KBM-7 (cell line): ENCODE measurements around the gene CHRNA1.

Source experiments
- DNase-seq: peaks from one replicate; pipeline ENCODE4 v3.0.0-alpha.2; 2015
- in situ Hi-C: fragments of 300-500 bp; cut with MboI; formaldehyde crosslinking; loops from 2 replicates; pipeline ENCODE4 v1.14.3; 2020; ENCODE audit warnings: low sequenced_read_pairs, low pct_unique_long_range_greater_than_20kb, mixed read lengths

The CHRNA1 gene

DNA sequence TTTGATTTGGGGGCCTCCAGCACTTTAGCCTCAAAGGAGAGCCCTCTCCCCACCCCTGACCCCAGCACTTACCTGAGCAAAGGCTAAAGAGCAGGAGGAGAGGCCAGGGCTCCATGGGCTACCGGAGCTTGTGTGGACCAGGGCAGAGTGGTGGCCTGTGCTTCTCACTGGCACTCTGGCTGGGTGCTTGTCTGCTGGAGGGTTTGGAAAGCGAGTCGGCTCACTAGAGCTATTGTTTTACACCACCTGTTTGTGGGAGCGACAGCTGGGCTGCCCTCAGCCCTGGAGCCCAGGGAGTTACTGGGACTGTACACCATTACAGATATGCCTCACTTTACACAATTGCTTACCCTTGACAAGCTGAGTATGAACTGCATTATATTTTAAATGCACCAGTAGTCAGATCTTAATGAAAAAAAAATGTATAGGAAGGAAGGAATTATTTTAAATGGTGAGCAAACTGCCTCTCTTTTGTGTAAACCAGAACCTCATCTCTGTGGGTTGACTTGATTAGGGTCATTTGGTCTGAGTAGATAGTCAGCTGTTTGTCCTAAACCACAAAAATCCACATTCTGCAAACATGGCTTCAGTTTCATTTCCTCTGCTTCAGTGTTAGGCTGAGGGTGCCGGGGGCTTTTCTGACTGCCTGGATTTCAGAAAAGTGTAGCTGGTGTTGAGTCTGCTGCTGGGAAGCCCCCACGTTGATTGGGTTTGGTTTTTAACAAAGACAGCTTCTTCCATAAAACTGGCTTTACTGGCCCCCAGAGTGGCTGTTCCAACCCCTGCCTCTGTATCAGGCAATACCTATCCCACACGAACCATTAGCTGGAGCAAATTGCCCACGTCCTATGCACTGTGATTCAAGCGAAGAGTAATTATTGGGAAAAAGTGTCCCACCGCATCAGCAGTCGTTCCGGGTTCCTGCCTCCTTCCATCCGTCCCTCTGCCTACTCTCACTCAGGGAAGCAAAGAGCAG, at the start of gene CHRNA1:
Gene CHRNA1 (minus strand): TSS at position 193 of the 976 bp plus-strand sequence. CDS start 78 bp downstream, at position 115.
- in situ Hi-C loops = loop anchor here (25.0 kb wide), 1 partner anchor 223 kb away; no protein-coding TSS in a partner anchor
- DNase-seq = no peak

DNA sequence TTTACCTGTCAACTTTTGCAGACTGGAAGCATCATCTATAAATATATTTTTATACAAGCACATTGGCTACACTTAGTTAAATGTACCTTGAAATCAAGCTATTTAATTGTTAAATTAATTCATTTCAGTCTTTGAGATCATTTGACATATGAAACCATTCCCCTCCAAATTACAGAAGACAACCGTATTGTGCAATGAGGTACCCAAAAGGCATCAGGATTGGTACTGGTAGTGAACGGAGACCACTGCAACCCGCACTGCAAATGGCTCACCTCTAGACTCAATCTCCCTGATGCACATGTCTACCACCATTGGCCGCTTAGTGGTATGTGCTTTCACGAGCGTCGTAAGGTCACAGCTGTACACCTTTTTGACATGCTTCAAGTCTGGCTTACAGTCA, 47.8 kb upstream of the CHRNA1 start:
- DNase-seq = no peak
- in situ Hi-C loops = no loop called here

DNA sequence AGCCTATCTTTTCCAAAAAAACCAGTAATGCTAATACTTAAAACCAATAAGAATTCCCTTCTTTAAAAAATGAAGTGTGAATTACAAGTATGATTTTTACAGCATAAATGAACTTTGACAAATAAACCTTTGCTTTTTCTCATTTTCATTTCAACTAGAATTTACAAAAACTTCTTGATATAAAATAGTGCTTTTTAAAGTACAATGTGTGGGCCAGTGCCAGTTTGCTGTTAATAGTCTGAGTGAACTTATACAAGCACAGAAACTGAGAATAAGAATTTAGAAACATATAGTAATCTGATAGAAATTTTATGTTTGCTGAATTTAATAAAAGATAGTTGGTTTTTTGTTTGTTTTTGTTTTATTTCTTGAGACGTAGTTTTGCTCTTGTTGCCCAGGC, 43.7 kb upstream of the CHRNA1 start:
- no peak for DNase-seq
- in situ Hi-C loops = no loop called here

DNA sequence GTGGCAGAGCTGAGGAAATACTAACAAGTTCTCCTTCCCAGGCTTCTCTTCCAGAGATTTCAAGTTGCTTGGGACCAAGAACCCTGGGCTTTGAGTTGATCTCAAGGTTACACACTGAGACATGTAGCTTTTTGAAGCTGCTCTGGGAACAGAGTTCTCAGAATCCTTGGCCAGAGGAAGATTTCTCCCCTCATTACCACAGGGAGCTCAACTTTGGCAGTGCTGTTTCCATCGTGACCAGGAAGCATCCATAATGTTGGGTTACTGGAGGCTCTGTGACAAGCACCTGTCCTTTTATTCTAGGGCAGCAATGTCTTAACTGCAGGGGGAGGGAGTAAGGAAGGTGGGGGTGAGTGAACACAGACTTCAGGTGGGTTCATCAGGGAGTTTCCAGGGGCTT, 41.5 kb upstream of the CHRNA1 start:
- DNase-seq = no peak
- in situ Hi-C loops = no loop called here

DNA sequence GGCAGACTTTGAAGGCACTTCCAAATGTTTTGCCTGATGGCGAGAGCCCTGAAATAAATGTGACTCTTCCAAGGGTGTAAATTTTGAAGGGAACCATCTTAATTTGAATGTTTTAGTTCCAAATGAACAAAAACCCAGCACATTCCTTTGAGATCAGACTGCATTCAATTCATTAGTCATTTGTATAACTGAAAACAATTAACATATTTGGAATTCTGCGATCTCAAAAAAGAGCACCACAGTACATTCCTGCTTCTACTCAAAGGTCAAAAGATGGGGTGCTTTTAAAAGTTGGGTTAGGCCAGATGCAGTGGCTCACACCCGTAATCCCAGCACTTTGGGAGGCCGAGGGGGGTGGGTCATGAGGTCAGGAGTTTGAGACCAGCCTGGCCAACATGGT, 38.2 kb upstream of the CHRNA1 start:
- DNase-seq = no peak
- in situ Hi-C loops = no loop called here

DNA sequence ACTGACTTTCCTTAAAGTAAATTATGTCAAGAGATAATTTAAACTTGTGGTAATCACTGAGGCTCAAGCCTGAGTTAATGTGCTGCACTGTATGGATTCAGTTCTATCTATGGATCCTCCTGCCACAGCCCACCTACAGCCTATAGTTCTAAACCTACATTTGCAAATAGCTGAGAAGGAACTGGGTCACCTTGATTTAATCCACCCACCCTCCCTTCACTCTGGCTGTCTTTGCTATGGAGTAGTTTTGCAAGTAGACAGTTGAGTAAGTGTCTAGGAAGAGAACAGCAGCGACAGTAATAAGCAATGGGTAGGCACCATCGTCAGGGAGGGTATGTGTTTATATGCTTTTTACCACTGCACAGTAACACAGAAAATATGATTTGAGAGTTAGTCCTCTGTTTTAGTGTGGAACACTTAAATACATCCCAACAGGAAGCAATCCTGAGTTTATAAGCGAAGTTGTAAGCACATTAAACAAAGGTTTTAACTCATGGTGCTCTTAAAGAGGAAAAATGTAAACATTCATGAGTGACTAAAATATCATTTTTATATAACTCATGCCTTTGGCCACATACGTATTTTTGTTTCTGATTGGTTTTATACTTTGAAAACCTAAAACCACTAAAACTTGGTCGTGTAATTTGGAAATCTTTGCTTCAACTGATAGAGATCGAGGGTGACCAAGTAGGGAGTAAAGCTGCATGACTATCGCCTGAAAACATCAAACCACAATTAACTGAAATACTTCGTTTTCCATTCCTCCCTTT, 36.3 kb upstream of the CHRNA1 start:
- DNase-seq = no peak
- in situ Hi-C loops = no loop called here

DNA sequence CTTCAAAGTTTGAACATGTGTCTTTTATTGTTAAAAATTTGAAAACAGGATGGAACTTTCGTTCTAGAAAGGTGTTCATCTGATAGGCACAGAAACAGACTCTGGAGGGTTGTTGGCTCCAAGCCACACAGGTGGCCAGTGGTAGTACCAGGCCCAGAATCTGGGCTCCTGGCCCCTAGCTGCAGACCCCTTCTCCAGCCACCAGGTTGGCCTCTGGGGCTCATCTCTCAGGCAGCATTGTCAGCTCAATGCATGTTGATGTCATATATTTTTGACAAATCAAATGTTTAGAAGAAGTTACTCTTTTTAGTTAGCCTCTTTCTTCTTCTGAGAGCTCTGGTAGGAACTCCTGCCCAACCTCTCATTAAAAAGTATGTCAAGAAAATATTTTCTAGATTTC, 34.5 kb upstream of the CHRNA1 start:
- in situ Hi-C loops = no loop called here
- no peak for DNase-seq

DNA sequence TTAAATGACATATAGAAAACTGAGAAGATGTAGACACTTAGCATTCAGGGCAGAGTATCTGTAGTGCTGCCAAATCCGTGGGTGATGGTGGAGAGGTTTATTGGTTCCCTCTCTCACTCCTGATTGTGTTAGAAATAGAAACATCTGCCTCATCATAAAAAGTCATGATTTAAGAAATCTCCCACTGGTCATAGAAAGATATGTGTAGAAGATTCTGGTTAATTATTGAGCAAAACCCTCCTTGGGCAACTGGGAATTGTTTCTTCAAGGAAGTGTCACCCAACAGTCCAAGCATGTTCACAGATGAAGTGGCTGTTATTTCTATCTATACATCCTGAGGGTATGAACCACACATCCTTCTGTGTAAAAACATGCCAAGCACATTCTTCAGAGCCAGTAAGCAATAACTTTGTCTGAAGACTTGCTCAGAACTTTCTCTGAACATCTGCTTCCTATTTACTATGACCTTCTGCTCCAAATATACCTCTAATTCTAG, 33.6 kb upstream of the CHRNA1 start:
- DNase-seq = no peak
- in situ Hi-C loops = no loop called here

DNA sequence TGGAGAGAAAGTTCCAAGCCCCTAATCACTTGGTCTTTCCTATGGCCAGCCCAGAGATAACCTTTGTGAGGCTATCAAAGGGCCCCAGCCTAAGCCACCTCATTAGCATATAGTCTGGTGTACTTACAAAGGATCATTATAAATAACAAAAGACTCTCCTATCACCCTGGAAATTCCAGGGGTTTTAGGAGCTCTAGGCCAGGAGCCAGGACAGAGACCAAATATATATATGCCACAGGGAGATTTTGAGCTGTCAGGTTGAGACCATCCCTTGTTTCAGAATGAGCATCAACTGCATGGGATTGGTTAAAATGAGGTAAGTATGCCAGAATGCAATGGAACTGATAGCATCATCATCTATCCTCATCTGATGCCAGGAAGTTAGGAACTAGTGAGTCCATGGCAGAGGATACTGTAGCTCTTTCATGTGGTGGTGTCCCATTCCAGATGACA, 32.1 kb upstream of the CHRNA1 start:
- in situ Hi-C loops = no loop called here
- DNase-seq = no peak

DNA sequence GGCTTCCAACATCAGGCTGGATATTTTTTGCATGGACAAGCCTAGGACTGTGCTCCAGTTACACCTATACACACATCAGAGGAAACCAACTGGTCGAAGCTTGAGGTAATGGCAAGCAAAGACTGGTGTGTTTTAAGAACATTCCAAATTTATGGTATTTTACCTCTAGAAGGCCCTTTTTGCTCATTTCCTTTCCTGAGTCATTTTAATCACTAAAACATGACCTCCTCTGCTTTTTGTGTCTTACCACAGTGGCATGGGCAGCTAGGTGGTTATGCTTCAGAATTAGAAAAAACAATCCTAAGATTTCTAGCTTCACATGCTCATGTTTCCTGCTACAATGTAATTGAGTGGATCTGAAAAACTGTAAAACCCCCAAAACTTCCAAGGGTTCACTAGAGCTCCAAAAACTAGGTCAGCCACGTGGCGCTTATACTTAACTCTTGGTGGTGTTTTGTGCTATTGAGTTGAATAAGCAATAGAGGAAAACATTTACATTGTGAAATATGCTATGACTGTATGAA, 30.6 kb upstream of the CHRNA1 start:
- in situ Hi-C loops = no loop called here

DNA sequence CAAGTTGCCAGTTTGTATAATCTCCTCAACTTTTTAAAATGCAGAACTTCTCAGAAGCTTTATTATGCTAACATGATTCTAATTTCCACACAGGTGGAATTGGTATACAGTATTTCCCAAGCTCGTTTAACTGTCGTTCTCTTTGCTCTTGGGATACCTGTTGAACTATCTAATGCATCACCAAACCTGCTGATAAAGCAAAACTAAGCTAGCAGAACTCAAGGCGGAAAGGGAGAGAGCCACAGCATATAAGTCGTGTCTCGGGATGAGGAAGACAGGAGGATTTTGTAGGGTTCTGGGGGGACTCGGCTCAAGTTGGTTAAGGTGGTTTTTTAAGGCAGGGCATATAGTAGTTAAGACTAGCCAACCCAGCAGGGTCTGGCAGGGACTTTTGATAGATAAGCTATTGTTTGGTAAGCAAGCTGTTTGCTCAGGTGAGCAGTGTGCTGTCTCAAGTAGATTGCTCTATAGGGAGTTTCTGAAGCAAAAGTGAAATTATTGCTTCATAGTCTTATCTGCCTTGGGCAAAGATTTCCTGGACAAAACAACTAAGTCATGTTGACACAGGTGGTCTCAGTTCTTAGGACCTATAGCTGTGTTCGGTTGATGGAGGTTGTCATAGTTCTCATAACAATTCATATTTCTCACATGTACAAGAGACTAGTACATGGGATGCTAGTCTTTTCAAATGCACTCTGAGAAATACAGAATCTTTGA, 28.2 kb upstream of the CHRNA1 start:
- no peak for DNase-seq
- in situ Hi-C loops = no loop called here

More for the DNA sequence above, 30.6 kb upstream of the CHRNA1 start:
- DNase-seq = no peak

DNA sequence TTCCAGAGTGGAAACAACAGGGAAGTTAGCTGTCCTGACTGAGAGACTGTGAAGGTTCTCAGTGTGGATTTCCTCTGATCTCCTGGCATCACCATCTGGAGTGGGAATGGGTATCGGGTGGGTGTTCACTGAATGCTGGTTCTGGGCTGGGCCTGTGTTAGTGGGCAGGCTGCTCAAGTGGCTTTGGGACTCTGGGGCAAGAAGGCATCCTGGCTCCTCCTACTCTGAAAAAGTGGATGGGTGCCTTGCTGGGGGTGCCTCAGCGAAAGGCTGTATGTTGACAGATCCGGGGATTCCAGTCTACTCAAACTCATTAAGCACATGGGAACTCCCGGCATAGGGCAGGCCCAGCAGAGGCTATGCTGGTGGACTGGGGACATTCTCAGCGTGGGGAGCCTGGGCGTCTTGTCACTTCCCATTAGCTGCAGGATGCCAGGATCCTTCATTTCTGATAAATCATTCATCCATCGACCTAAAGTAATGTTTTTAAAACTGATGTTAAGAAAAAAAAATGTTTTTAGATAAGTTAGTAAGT, 27.5 kb upstream of the CHRNA1 start:
- DNase-seq = no peak
- in situ Hi-C loops = no loop called here

DNA sequence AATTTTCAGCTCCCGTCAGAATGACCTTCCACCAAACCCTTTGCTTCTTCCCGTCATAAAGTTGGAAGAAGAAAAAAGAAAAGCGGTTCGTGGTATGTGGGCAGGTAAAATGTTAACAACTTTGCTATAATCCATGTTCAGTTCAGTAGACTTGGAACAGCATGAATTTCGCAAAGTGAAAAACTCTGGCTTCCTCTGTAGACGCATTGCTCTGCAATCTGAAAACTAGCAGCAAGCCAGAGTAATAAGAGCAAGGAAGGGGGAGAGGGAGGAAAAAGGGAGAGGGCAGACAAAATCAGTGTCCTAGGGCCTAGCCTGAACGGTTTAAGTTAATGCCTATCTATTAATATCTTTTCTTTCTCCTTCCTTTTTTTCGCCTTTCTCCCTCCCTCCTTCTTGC, 26.7 kb upstream of the CHRNA1 start:
- DNase-seq = no peak
- in situ Hi-C loops = no loop called here

DNA sequence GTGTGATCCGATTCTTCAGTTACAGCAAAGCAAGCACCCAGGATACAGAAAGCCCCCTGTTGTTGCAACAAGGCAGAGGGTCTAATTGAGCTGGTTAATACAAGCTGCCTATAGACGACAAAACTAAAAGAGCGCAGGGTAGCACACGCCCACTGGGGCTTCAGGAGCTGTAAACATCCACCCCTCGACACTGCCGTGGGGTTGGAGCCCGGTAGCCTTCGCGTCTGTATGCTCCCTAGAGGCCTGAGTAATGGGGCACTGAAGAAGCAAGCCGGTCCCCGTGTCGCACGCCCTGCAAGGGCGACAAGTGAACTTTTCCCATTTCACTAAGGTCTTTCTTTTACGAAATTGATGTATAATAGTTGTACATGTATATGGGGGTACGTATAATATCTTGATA, 24.7 kb upstream of the CHRNA1 start:
- DNase-seq = no peak
- in situ Hi-C loops = no loop called here

DNA sequence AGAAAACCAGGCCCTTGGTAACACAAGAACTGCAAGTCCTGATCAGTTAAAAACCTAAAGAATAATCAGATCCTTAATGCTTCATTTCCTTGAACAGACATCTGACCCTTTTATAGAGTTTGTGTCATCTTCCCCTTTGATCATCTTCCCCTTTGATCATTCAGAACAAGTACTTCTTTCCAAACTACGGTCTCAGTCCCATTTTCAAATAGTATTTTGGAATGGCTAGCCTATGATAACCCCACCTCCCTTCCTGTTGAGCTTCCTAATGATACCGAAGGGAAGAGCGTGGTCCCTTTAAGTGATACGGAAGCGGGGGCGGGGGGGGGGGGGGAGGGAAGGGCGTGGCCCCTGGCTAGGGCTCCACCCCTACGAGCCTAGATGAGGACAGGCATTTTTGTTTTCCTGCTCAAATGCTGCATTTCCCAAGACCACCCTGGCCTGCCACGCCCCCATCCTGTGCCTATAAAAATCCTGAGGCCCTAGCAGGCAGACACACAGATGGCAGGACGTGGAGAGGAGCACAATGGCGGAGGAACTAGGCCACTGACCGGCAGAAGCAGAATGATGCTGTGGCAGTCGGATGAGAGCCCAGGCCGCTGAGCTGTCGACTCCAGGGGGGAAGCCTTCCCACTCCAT, 24.1 kb upstream of the CHRNA1 start:
- DNase-seq = no peak
- in situ Hi-C loops = no loop called here

DNA sequence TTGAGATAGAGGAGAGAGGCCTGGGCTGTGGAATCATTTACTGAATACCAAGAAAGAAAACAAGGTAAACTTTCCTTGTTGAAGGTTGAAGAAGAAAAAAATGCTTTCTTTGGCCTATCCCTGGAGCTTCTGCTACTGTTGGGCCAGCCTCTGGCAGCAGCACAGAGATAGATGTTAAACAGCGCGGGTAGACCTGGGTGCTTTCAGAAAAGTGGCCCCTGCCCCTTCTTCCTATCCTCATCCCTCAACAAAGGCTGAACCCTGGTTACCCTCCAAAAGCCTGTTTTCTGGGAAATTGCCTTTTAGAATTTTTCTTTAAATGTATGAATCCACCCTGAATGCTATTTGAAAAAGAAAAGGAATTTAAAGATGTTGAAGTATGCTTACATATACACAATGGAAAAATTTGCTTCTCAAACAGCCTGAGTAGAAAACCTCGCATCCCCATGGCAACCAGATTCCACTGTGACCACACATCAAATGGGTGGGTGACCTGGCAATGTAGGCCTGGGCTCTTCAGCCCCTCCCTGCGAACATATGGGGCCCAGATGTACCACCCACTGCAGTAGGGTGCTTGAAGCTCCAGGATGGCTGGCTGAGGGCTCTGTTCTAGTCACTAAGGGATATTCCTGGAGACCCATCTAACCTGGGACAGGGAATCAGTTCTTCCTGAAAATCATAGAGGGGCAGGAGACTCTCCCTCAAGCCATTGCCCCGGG, 23.4 kb upstream of the CHRNA1 start:
- no peak for DNase-seq
- in situ Hi-C loops = no loop called here

DNA sequence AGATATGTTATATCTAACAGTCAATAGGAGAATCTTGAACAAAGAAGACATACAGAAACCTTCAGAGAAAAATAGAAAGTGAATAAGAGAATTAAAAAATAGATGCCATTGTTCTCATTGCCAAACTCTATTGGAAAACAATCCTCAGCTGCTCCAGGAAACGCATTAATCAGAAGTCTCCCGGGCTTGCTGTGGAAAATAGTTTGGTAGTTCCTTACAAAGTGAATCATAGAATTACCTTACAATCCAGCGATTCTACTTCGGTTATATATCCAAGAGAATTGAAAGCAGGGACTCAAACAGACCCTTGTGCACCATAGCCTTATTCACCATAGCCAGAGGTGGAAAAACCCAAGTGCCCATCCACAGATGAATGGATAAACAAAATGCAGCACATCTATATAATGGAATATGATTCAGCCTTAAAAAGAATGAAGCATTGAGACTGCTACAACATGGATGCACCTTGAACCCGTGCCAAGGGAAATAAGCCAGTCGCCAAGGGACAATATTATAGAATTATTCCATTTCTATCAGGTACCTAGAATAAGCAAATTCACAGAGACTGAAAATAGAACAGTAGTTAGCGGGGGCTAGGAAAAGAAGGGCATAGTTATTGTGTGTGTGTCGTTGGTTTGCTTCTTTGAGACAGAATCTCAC, 21.9 kb upstream of the CHRNA1 start:
- in situ Hi-C loops = no loop called here
- DNase-seq = no peak
